Measurements from ENCODE around the gene SFTPA2.
"Not testable (repeated sequence)": the region's sequence is repeated elsewhere in the genome, so short reads cannot be mapped to it uniquely, and the experiment has no call there.

SFTPA2 gene

DNA sequence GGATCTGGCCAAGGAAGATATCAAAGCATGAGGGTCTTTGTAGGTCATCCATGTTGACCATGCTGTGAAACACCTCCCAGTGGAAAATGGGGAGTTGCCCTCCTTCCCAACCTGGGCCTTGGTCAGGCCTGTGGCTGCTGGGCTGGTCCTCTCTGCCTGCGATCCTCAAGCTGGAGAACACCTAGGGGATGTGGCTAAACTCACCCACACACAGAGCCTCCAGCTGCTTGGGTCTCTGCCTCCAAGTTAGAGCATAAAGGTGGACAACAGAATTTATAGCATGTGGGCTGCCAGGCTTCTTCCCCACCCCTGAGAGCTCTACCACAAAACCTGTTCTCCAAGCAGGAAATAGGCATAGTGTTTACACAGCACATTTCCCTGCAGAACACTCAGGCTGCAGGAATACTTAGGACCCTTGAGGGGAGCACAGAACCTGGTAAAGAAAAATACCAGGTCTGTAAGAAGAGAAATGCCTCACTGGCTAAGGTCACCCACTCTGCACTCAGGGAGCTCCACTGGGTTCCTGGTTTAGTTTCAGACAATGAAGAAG is at the start of gene SFTPA2:
TSS of gene SFTPA2 (minus strand) at position 248 of the 550 bp plus-strand sequence. CDS start 924 bp downstream, outside the sequence.
- Histone ChIP-seq H3K4me1 (ENCODE audit: control insufficient read depth, insufficient read depth, low read length) (no peaks in the 10 kb centered on the region), H3K4me3 (ENCODE audit: low read depth, low read length) (no peak within 1 kb of the TSS), H3K9me3 (ENCODE audit: control insufficient read depth, insufficient read depth, low read length) (no peaks in the 10 kb centered on the region), H3K9ac (ENCODE audit: low read depth, low read length) (no peak within 1 kb of the TSS), H3K36me3 (ENCODE audit: control insufficient read depth, insufficient read depth, low read length) (no peaks in the 10 kb centered on the region), H3K27me3 (ENCODE audit: control insufficient read depth, insufficient read depth, low read length) (peaks cover 11% of the 10 kb centered on the region)

- peaks cover 5% of the 10 kb centered on the region for H3K27me3 ChIP-seq (ENCODE audit: control insufficient read depth, insufficient read depth, low read length)
- H3K36me3 ChIP-seq (ENCODE audit: control insufficient read depth, insufficient read depth, low read length): no peaks in the 10 kb centered on the region
- no peak overlapping the region for H3K9ac ChIP-seq (ENCODE audit: low read depth, low read length)
- no peaks in the 10 kb centered on the region for H3K9me3 ChIP-seq (ENCODE audit: control insufficient read depth, insufficient read depth, low read length)
- no peaks in the 10 kb centered on the region for H3K4me1 ChIP-seq (ENCODE audit: control insufficient read depth, insufficient read depth, low read length)
- no peak overlapping the region for H3K4me3 ChIP-seq (ENCODE audit: low read depth, low read length)
Observed at GRCh38 chr10:79608505-79609375, 48.5 kb upstream of the SFTPA2 start.

- Histone ChIP-seq H3K36me3 (ENCODE audit: control insufficient read depth, insufficient read depth, low read length) (no peaks in the 10 kb centered on the region), H3K4me3 (ENCODE audit: low read depth, low read length) (no peak overlapping the region), H3K27me3 (ENCODE audit: control insufficient read depth, insufficient read depth, low read length) (peaks cover 5% of the 10 kb centered on the region), H3K9me3 (ENCODE audit: control insufficient read depth, insufficient read depth, low read length) (no peaks in the 10 kb centered on the region), H3K4me1 (ENCODE audit: control insufficient read depth, insufficient read depth, low read length) (no peaks in the 10 kb centered on the region), H3K9ac (ENCODE audit: low read depth, low read length) (no peak overlapping the region)
Observed at GRCh38 chr10:79605308-79605707, 45.1 kb upstream of the SFTPA2 start.

DNA sequence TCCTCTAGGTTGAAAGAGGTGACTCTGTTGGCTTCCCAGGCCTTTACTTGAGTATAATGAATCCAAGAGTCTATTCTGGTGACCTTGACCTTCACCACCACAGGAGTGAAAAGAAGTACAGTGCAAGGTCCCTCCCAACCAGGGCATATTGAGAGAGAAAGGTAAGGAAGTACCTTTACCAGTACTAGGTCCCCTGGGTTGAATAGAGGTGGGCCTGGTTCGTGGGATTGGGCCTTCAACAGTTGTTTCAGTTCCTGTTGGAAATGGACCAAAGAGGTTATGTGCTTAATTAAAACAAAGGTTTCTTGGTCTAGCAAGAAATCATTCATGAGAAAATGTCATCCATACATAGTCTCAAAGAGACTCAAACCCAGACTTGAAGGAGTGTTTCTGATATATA is 44.1 kb upstream of the SFTPA2 start:
- no peaks in the 10 kb centered on the region for H3K9me3 ChIP-seq (ENCODE audit: control insufficient read depth, insufficient read depth, low read length)
- no peak overlapping the region for H3K9ac ChIP-seq (ENCODE audit: low read depth, low read length)
- H3K36me3 ChIP-seq (ENCODE audit: control insufficient read depth, insufficient read depth, low read length): no peaks in the 10 kb centered on the region
- H3K4me3 ChIP-seq (ENCODE audit: low read depth, low read length): no peak overlapping the region
- no peaks in the 10 kb centered on the region for H3K4me1 ChIP-seq (ENCODE audit: control insufficient read depth, insufficient read depth, low read length)
- H3K27me3 ChIP-seq (ENCODE audit: control insufficient read depth, insufficient read depth, low read length): peaks cover 5% of the 10 kb centered on the region

DNA sequence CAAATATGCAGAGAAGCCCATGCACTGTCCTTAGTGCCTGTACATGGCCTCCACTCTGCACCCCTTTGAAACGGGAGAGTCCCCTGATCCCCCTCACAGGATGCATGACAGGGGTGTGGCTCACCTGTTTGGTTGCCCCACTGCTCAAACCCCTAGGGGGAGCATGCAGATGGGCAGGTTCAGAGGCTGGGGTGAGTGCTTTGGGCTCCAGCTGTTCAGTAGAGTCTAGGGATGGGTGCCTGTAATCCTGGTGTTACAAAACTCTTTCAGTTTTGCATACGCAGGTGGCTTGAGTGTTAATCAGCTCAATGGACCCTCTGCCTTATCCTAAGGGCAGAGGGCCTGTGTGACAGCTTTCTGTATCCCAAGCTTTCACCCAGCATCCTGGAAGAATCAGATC is 42.7 kb upstream of the SFTPA2 start:
- Histone ChIP-seq H3K9me3 (ENCODE audit: control insufficient read depth, insufficient read depth, low read length) (peaks cover 4% of the 10 kb centered on the region), H3K36me3 (ENCODE audit: control insufficient read depth, insufficient read depth, low read length) (no peaks in the 10 kb centered on the region), H3K9ac (ENCODE audit: low read depth, low read length) (no peak overlapping the region), H3K27me3 (ENCODE audit: control insufficient read depth, insufficient read depth, low read length) (no peaks in the 10 kb centered on the region), H3K4me1 (ENCODE audit: control insufficient read depth, insufficient read depth, low read length) (no peaks in the 10 kb centered on the region), H3K4me3 (ENCODE audit: low read depth, low read length) (no peak overlapping the region)

- no peak overlapping the region for H3K4me3 ChIP-seq (ENCODE audit: low read depth, low read length)
- no peaks in the 10 kb centered on the region for H3K36me3 ChIP-seq (ENCODE audit: control insufficient read depth, insufficient read depth, low read length)
- H3K27me3 ChIP-seq (ENCODE audit: control insufficient read depth, insufficient read depth, low read length): no peaks in the 10 kb centered on the region
- H3K4me1 ChIP-seq (ENCODE audit: control insufficient read depth, insufficient read depth, low read length): no peaks in the 10 kb centered on the region
- H3K9ac ChIP-seq (ENCODE audit: low read depth, low read length): no peak overlapping the region
- peaks cover 15% of the 10 kb centered on the region for H3K9me3 ChIP-seq (ENCODE audit: control insufficient read depth, insufficient read depth, low read length)
Observed at GRCh38 chr10:79601939-79602338, 41.7 kb upstream of the SFTPA2 start.

DNA sequence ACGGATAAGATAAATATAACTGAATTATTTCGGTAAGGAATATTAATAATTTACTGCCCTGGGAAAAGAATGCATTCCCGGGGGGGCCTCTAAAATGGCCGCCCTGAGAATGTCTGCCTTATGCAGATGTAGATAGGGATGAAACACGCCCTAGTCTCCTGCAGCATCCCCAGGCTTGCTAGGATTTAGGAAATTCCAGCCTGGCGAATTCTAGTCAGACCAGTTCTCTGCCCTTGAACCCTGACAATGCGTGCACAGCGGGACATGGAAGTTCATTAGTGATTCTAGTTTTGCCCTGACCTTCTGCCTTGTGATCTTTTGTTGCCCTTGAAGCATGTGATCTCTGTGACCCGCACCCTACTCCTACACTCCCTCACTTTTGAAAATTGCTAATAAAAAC is 39.4 kb upstream of the SFTPA2 start:
- H3K9me3 ChIP-seq (ENCODE audit: control insufficient read depth, insufficient read depth, low read length): peaks cover 16% of the 10 kb centered on the region
- H3K36me3 ChIP-seq (ENCODE audit: control insufficient read depth, insufficient read depth, low read length); H3K4me1 ChIP-seq (ENCODE audit: control insufficient read depth, insufficient read depth, low read length); H3K4me3 ChIP-seq (ENCODE audit: low read depth, low read length); H3K27me3 ChIP-seq (ENCODE audit: control insufficient read depth, insufficient read depth, low read length); H3K9ac ChIP-seq (ENCODE audit: low read depth, low read length): not testable (repeated sequence)

DNA sequence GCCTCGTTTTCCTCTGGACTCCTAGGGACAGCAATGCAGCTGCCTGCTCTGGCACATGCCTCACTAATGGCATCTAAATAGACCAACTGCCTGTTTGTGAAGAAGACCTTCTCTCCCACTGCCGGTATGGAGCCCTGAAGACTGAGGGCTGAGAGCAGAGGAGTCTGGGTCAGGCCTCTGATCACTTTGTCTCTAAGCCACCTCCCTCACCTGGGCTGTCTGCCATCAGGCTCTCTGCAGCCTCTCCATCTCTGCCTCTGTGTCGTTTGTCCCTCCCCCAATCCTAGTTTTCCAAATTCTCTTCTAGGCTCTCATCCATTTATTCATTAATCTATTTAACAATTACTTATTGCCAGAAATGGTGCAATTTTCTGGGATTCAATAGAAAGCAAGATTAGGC is 35.3 kb upstream of the SFTPA2 start:
- Histone ChIP-seq H3K4me1 (ENCODE audit: control insufficient read depth, insufficient read depth, low read length) (no peaks in the 10 kb centered on the region), H3K9me3 (ENCODE audit: control insufficient read depth, insufficient read depth, low read length) (peaks cover 16% of the 10 kb centered on the region), H3K27me3 (ENCODE audit: control insufficient read depth, insufficient read depth, low read length) (no peaks in the 10 kb centered on the region), H3K9ac (ENCODE audit: low read depth, low read length) (no peak overlapping the region), H3K36me3 (ENCODE audit: control insufficient read depth, insufficient read depth, low read length) (no peaks in the 10 kb centered on the region), H3K4me3 (ENCODE audit: low read depth, low read length) (no peak overlapping the region)

DNA sequence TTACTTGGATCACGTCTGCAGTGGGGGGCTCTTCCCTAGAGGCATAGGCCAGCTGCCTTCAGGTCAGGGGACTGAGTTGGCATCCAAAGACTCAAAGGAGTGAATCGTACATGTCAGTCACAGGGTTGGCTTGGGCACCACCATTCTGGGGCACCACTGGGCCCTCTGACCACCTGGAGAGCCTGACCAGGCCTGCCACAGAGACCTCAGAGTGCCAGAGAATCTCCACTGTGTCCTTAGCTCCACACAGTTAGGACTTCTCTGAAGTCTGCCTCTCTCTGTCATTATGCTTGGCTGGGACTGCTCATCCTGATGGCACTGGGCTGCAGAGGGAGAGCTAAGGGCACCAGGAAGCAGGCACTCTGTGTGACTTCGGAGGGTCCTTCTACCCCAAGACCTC is 34.4 kb upstream of the SFTPA2 start:
- H3K36me3 ChIP-seq (ENCODE audit: control insufficient read depth, insufficient read depth, low read length); H3K4me1 ChIP-seq (ENCODE audit: control insufficient read depth, insufficient read depth, low read length): not testable (repeated sequence)

DNA sequence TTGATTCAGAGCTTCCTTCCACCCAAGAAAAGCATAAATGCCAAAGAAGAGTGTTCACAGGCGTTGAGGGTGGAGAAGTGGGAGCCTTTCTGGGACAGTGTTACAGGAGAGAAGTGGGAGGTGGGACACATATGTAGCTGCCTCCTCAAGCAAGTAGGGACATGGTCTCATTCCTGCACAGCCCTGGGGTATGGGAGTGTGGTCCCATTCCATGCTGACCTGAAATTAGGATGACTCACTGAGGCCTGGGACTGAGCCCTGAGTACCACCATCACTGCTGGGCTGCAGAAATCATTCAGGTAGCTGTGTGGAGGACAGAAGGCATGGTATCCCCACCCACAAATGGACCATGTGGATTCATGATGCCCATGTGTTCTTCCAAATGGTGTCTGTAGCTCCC is 33.2 kb upstream of the SFTPA2 start:
- Histone ChIP-seq H3K9ac (ENCODE audit: low read depth, low read length) (no peak overlapping the region), H3K9me3 (ENCODE audit: control insufficient read depth, insufficient read depth, low read length) (peaks cover 14% of the 10 kb centered on the region), H3K27me3 (ENCODE audit: control insufficient read depth, insufficient read depth, low read length) (no peaks in the 10 kb centered on the region), H3K36me3 (ENCODE audit: control insufficient read depth, insufficient read depth, low read length) (no peaks in the 10 kb centered on the region), H3K4me3 (ENCODE audit: low read depth, low read length) (no peak overlapping the region), H3K4me1 (ENCODE audit: control insufficient read depth, insufficient read depth, low read length) (no peaks in the 10 kb centered on the region)

More for the DNA sequence above, 34.4 kb upstream of the SFTPA2 start:
- H3K27me3 ChIP-seq (ENCODE audit: control insufficient read depth, insufficient read depth, low read length); H3K9ac ChIP-seq (ENCODE audit: low read depth, low read length); H3K4me3 ChIP-seq (ENCODE audit: low read depth, low read length): not testable (repeated sequence)
- peaks cover 16% of the 10 kb centered on the region for H3K9me3 ChIP-seq (ENCODE audit: control insufficient read depth, insufficient read depth, low read length)

GRCh38 chr10:79588800-79589199 is 28.6 kb upstream of the SFTPA2 start:
- no peak overlapping the region for H3K4me3 ChIP-seq (ENCODE audit: low read depth, low read length)
- no peak overlapping the region for H3K9ac ChIP-seq (ENCODE audit: low read depth, low read length)
- H3K36me3 ChIP-seq (ENCODE audit: control insufficient read depth, insufficient read depth, low read length): no peaks in the 10 kb centered on the region
- H3K27me3 ChIP-seq (ENCODE audit: control insufficient read depth, insufficient read depth, low read length): no peaks in the 10 kb centered on the region
- no peaks in the 10 kb centered on the region for H3K4me1 ChIP-seq (ENCODE audit: control insufficient read depth, insufficient read depth, low read length)
- H3K9me3 ChIP-seq (ENCODE audit: control insufficient read depth, insufficient read depth, low read length): no peaks in the 10 kb centered on the region

GRCh38 chr10:79586933-79587332 is 26.7 kb upstream of the SFTPA2 start:
- Histone ChIP-seq H3K36me3 (ENCODE audit: control insufficient read depth, insufficient read depth, low read length) (no peaks in the 10 kb centered on the region), H3K4me1 (ENCODE audit: control insufficient read depth, insufficient read depth, low read length) (no peaks in the 10 kb centered on the region), H3K9ac (ENCODE audit: low read depth, low read length) (no peak overlapping the region), H3K4me3 (ENCODE audit: low read depth, low read length) (no peak overlapping the region), H3K9me3 (ENCODE audit: control insufficient read depth, insufficient read depth, low read length) (no peaks in the 10 kb centered on the region), H3K27me3 (ENCODE audit: control insufficient read depth, insufficient read depth, low read length) (no peaks in the 10 kb centered on the region)
